IMR-90 (cell line): ENCODE results near the gene VTCN1. TPM values are rescaled to one million over a fixed set of nuclear protein-coding genes. Genes with fewer than 3 reads are reported as not detected.

ENCODE experiments used
- ATAC-seq: fragments of 200-7000 bp; cut with Tn5 transposase; 2 replicates; pipeline ENCODE4 v1.9.1; 2020; ENCODE audit warnings: low read depth, mild to moderate bottlenecking, moderate library complexity
- BruUV-seq: library from RNA; stranded (reverse); fragments of 400-500 nt; replicated peaks from 2 replicates; lab custom pipeline; 2021; lab: Mats Ljungman, UMichigan
- CTCF ChIA-PET: fragments of 300-600 bp; formaldehyde crosslinking; extraction: SDS; loops from one replicate; lab custom pipeline; 2021; ENCODE audit warnings: antibody characterized with exemption; lab: Yijun Ruan, JAX
- POLR2A ChIA-PET: fragments of 300-600 bp; sonication (Branson Sonifier 250); formaldehyde crosslinking; loops from one replicate; lab custom pipeline; 2022; ENCODE audit warnings: antibody characterized with exemption; ENCODE audit not compliant: unreplicated experiment; lab: Charles Lee
- DNase-seq: peaks from one replicate; pipeline ENCODE4 v3.0.0; 2013
- H2AFZ ChIP-seq: replicated peaks from 2 replicates; pipeline ENCODE3; 2013; ENCODE audit warnings: low read length, mild to moderate bottlenecking; ENCODE audit not compliant: poor library complexity
- H2AK5ac ChIP-seq: 2 replicates; pipeline ENCODE4 v1.6.1; 2013; ENCODE audit warnings: low read depth, low read length, inconsistent platforms
- H2AK9ac ChIP-seq: replicated peaks from 2 replicates; pipeline ENCODE3; 2013; ENCODE audit warnings: mild to moderate bottlenecking, low read depth, low read length, moderate library complexity; ENCODE audit not compliant: poor library complexity
- H2BK120ac ChIP-seq: 2 replicates; pipeline ENCODE4 v1.6.1; 2013; ENCODE audit warnings: low read depth, low read length, inconsistent platforms
- H2BK15ac ChIP-seq: 3 replicates; pipeline ENCODE4 v1.6.1; 2013; ENCODE audit warnings: low read depth, low read length, inconsistent platforms
- H2BK20ac ChIP-seq: 2 replicates; pipeline ENCODE4 v1.6.1; 2013; ENCODE audit warnings: low read depth, mild to moderate bottlenecking, inconsistent platforms, low read length, moderate library complexity
- H2BK5ac ChIP-seq: 2 replicates; pipeline ENCODE4 v1.6.1; 2013; ENCODE audit warnings: mild to moderate bottlenecking, low read depth, low read length, inconsistent platforms; ENCODE audit not compliant: poor library complexity, severe bottlenecking
- H3K14ac ChIP-seq: replicated peaks from 2 replicates; pipeline ENCODE4 v1.6.1; 2013; ENCODE audit warnings: low read depth, low read length, inconsistent platforms
- H3K18ac ChIP-seq: 2 replicates; pipeline ENCODE4 v1.6.1; 2013; ENCODE audit warnings: low read depth, low read length, control low read depth
- H3K23ac ChIP-seq: 2 replicates; pipeline ENCODE4 v1.6.1; 2013; ENCODE audit warnings: low read depth, low read length, inconsistent platforms
- H3K27ac ChIP-seq: 2 replicates; pipeline ENCODE4 v1.5.1; 2013; ENCODE audit warnings: mild to moderate bottlenecking, control low read depth, low read length; ENCODE audit not compliant: insufficient read depth
- H3K27me3 ChIP-seq: 2 replicates; pipeline ENCODE4 v1.6.1; 2013; ENCODE audit warnings: low read length; ENCODE audit not compliant: control insufficient read depth, insufficient read depth
- H3K36me3 ChIP-seq: 2 replicates; pipeline ENCODE4 v1.6.1; 2013; ENCODE audit warnings: low read length, mixed read lengths; ENCODE audit not compliant: control insufficient read depth, insufficient read depth
- H3K4ac ChIP-seq: 2 replicates; pipeline ENCODE4 v1.6.1; 2013; ENCODE audit warnings: low read depth, low read length, inconsistent platforms
- H3K4me1 ChIP-seq: 2 replicates; pipeline ENCODE4 v1.6.1; 2013; ENCODE audit warnings: low read length, mixed read lengths; ENCODE audit not compliant: control insufficient read depth, insufficient read depth
- H3K4me2 ChIP-seq: 2 replicates; pipeline ENCODE4 v1.6.1; 2013; ENCODE audit warnings: low read depth, mild to moderate bottlenecking, control low read depth, low read length, moderate library complexity
- H3K4me3 ChIP-seq: 2 replicates; pipeline ENCODE4 v1.5.1; 2013; ENCODE audit warnings: low read depth, mild to moderate bottlenecking, control low read depth, low read length, moderate library complexity; ENCODE audit not compliant: insufficient read depth
- H3K56ac ChIP-seq: 2 replicates; pipeline ENCODE4 v1.6.1; 2013; ENCODE audit warnings: low read length, inconsistent platforms; ENCODE audit not compliant: insufficient read depth; ENCODE audit errors: extremely low read depth
- H3K79me1 ChIP-seq, 2 experiments: 2 replicates each; pipeline ENCODE4 v1.6.1; 2013; ENCODE audit warnings: low read length in 2 of 2, inconsistent platforms in 1 of 2, low read depth in 1 of 2
- H3K9ac ChIP-seq: 2 replicates; pipeline ENCODE4 v1.6.1; 2013; ENCODE audit warnings: low read depth, low read length, control low read depth
- H3K9me1 ChIP-seq: 2 replicates; pipeline ENCODE4 v1.6.1; 2013; ENCODE audit warnings: low read length, inconsistent platforms; ENCODE audit not compliant: insufficient read depth
- H3K9me3 ChIP-seq: 2 replicates; pipeline ENCODE4 v1.6.1; 2013; ENCODE audit warnings: low read length; ENCODE audit not compliant: control insufficient read depth, insufficient read depth
- H4K20me1 ChIP-seq: 2 replicates; pipeline ENCODE4 v1.6.1; 2013; ENCODE audit warnings: low read length, inconsistent platforms; ENCODE audit not compliant: insufficient read depth
- H4K5ac ChIP-seq: 2 replicates; pipeline ENCODE4 v1.6.1; 2013; ENCODE audit warnings: mild to moderate bottlenecking, low read depth, low read length, control low read depth
- H4K8ac ChIP-seq, 2 experiments: 2 replicates each; pipeline ENCODE4 v1.6.1; 2013; ENCODE audit warnings: low read depth in 2 of 2, low read length in 2 of 2, control low read depth in 1 of 2, inconsistent platforms in 1 of 2
- H4K91ac ChIP-seq: 2 replicates; pipeline ENCODE4 v1.6.1; 2013; ENCODE audit warnings: low read depth, low read length, inconsistent platforms; ENCODE audit not compliant: insufficient read depth
- CHD1 ChIP-seq: IDR thresholded peaks from 2 replicates; pipeline ENCODE4 v1.6.1; 2012; ENCODE audit warnings: low read depth, low read length, improper control_type of control experiment
- NFE2L2 ChIP-seq: fragments of 150-350 bp; IDR thresholded peaks from 2 replicates; pipeline ENCODE4 v1.6.1; 2016; ENCODE audit warnings: low read depth, mild to moderate bottlenecking, low read length
- RCOR1 ChIP-seq: IDR thresholded peaks from 2 replicates; pipeline ENCODE4 v1.6.1; 2012; ENCODE audit warnings: mild to moderate bottlenecking, low read length, improper control_type of control experiment; ENCODE audit not compliant: insufficient replicate concordance
- RFX5 ChIP-seq: IDR thresholded peaks from 2 replicates; pipeline ENCODE4 v1.8.0; 2012; ENCODE audit warnings: low read depth, mild to moderate bottlenecking, low read length, moderate library complexity
- SMC3 ChIP-seq: fragments of 150-350 bp; IDR thresholded peaks from 2 replicates; pipeline ENCODE4 v1.6.1; 2016; ENCODE audit warnings: low read depth, mild to moderate bottlenecking, antibody characterized with exemption, low read length, moderate library complexity
- WGBS, 2 experiments: methylation state at CpG; one replicate each; pipeline versions ENCODE4 v1.1.5 to v1.1.7; 2013; ENCODE audit warnings: missing lambda C conversion rate in 2 of 2; ENCODE audit not compliant: insufficient read length in 1 of 2; ENCODE audit errors: extremely low coverage in 2 of 2; 5-methylcytosine and 5-hydroxymethylcytosine counted together
- dilution Hi-C: fragments of 300-500 bp; cut with HindIII; formaldehyde crosslinking; loops from one replicate; pipeline ENCODE4 v1.14.3; 2018; ENCODE audit warnings: low sequenced_read_pairs; ENCODE audit not compliant: unreplicated experiment
- in situ Hi-C: fragments of 300-500 bp; cut with MboI; formaldehyde crosslinking; loops from 3 replicates; pipeline ENCODE4 v1.14.3; 2019; ENCODE audit warnings: low sequenced_read_pairs, inconsistent platforms, mixed read lengths
- intact Hi-C: fragments of 100-400 bp; cut with micrococcal nuclease; formaldehyde crosslinking; loops from 2 replicates; pipeline ENCODE4 v1.10.0; 2022
- polyA plus RNA-seq, 3 experiments: library from polyadenylated mRNA; depleted of rRNA; stranded (reverse); fragments of >200 nt; gene quantifications; 2 replicates each; pipeline ENCODE4 v1.2.3, GENCODE V29; 2012; ENCODE audit warnings: low replicate concordance in 1 of 3
- total RNA-seq: library from RNA; depleted of rRNA; stranded (reverse); fragments of >200 nt; gene quantifications from 2 replicates; pipeline ENCODE4 v1.2.3, GENCODE V29; 2012
- TF ChIP-seq, protein P1 (sequence below): fragments of 150-350 bp; IDR thresholded peaks from 2 replicates; pipeline ENCODE4 v1.6.1; 2016; ENCODE audit warnings: low read depth, mild to moderate bottlenecking, low read length, moderate library complexity, borderline replicate concordance
- TF ChIP-seq, protein P2 (sequence below): fragments of 150-350 bp; IDR thresholded peaks from 2 replicates; pipeline ENCODE4 v1.6.1; 2017; ENCODE audit warnings: mild to moderate bottlenecking, antibody characterized with exemption, low read length, low read depth

The VTCN1 gene
- total and polyA plus RNA-seq, 2 of the 4 experiments (the other 2 are of a cell fraction): not detected

DNA sequence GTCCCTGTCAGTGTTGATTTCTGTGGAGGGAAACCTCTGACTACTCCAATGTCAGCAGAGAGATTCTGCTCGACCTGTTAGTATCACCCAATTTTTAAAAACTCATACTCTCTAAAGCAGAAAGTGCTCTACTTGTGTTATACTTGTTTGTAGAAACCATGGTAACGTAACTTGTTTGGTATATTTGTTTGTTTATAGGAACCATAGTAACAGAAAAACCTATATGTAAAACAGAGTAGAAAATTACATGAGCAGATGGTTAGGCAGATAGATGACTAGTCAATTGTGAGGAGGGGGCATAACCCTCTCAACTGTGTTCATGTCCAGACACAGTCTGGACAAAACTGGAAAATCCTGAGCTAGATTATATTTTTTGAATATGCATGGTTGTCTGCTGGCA is 95.8 kb downstream of the VTCN1 start:
- dilution Hi-C loops (no loop called here), intact Hi-C loops (no loop called here), in situ Hi-C loops (no loop called here)
- BruUV-seq: no TSS peak
- Histone ChIP-seq H3K27ac (no peak overlapping the region), H2AK9ac (no peak overlapping the region), H2AFZ (no peak overlapping the region), H3K18ac (no peak overlapping the region), H2BK5ac (no peak overlapping the region), H3K56ac (no peak overlapping the region), H2AK5ac (no peak overlapping the region), H3K4ac (no peak overlapping the region), H3K4me3 (no peak overlapping the region), H4K91ac (no peak overlapping the region), H3K4me1 (no peaks in the 10 kb centered on the region), H2BK20ac (no peak overlapping the region), H3K79me1 (0 out of 4 replicates have a peak, but pooled peaks cover 0 to 5% of the 10 kb centered on the region in 2 experiments), H3K27me3 (no peaks in the 10 kb centered on the region), H4K8ac (no peak overlapping the region), H3K36me3 (peaks cover 13% of the 10 kb centered on the region), H2BK120ac (no peak overlapping the region), H3K9ac (no peak overlapping the region), H2BK15ac (no peak overlapping the region), H3K23ac (no peak overlapping the region), H3K4me2 (no peak overlapping the region), H3K9me1 (peaks cover 3% of the 10 kb centered on the region; the same call in 1 of the 2 replicates), H4K5ac (no peak overlapping the region), H4K20me1 (no peaks in the 10 kb centered on the region), H3K14ac (no peak overlapping the region), H3K9me3 (no peaks in the 10 kb centered on the region)
- POLR2A ChIA-PET: no interaction called here
- CTCF ChIA-PET: interaction anchor here (1.0 kb wide), 2 partner anchors 21 to 47 kb away, joined by 3 to 4 read pairs; no protein-coding TSS in a partner anchor
- no peak for ATAC-seq
- TF ChIP-seq, protein P1, sequence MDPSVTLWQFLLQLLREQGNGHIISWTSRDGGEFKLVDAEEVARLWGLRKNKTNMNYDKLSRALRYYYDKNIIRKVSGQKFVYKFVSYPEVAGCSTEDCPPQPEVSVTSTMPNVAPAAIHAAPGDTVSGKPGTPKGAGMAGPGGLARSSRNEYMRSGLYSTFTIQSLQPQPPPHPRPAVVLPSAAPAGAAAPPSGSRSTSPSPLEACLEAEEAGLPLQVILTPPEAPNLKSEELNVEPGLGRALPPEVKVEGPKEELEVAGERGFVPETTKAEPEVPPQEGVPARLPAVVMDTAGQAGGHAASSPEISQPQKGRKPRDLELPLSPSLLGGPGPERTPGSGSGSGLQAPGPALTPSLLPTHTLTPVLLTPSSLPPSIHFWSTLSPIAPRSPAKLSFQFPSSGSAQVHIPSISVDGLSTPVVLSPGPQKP: no peak
- TF ChIP-seq, protein P2, sequence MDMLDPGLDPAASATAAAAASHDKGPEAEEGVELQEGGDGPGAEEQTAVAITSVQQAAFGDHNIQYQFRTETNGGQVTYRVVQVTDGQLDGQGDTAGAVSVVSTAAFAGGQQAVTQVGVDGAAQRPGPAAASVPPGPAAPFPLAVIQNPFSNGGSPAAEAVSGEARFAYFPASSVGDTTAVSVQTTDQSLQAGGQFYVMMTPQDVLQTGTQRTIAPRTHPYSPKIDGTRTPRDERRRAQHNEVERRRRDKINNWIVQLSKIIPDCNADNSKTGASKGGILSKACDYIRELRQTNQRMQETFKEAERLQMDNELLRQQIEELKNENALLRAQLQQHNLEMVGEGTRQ: no peak
- TF ChIP-seq NFE2L2 (no peak), RCOR1 (no peak), RFX5 (no peak), CHD1 (no peak), SMC3 (no peak)
- no peak for DNase-seq
- WGBS, 2 experiments: no CpG with 5 or more reads among the region's 2 CpGs
